GM13977 (cell line): ENCODE data around the gene CLTC.
A peak's percentile ranks its signal among the peaks of the same experiment; 100 is the strongest.

Source experiments
- DNase-seq: peaks from one replicate; pipeline ENCODE4 v3.0.0; 2012; ENCODE audit warnings: low spot score
- in situ Hi-C: fragments of 300-500 bp; cut with MboI; formaldehyde crosslinking; loops from one replicate; pipeline ENCODE4 v1.12.0; 2022; ENCODE audit warnings: low sequenced_read_pairs, low pct_unique_long_range_greater_than_20kb, mixed read lengths, inconsistent platforms; ENCODE audit not compliant: unreplicated experiment
- TF ChIP-seq, protein P1 (sequence below): IDR thresholded peaks from 2 replicates; pipeline ENCODE4 v1.5.1; 2012; ENCODE audit warnings: mild to moderate bottlenecking, control low read depth; ENCODE audit not compliant: insufficient read depth; ENCODE audit errors: extremely low read depth, missing control alignments

The CLTC gene

DNA sequence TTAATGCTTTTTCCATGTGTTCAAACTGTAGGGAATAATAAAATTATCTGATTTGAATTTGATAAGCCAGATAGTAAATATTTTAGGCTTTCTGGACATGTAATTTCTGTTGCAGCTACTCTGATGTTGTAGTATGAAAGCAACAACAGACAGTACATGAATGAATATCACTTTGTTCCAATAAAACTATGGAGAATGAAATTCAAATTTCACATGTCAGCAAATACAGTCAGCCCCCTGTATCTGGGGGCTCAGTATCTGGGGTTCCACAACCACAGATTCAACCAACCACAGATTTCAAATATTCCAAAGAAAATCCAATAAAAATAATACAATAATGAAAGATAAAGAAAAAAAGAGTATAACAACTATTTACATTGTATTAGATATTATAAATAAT, 8.2 kb upstream of the CLTC start:
- DNase-seq = no peak
- TF ChIP-seq, protein P1, sequence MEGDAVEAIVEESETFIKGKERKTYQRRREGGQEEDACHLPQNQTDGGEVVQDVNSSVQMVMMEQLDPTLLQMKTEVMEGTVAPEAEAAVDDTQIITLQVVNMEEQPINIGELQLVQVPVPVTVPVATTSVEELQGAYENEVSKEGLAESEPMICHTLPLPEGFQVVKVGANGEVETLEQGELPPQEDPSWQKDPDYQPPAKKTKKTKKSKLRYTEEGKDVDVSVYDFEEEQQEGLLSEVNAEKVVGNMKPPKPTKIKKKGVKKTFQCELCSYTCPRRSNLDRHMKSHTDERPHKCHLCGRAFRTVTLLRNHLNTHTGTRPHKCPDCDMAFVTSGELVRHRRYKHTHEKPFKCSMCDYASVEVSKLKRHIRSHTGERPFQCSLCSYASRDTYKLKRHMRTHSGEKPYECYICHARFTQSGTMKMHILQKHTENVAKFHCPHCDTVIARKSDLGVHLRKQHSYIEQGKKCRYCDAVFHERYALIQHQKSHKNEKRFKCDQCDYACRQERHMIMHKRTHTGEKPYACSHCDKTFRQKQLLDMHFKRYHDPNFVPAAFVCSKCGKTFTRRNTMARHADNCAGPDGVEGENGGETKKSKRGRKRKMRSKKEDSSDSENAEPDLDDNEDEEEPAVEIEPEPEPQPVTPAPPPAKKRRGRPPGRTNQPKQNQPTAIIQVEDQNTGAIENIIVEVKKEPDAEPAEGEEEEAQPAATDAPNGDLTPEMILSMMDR = no peak
- in situ Hi-C loops = no loop called here

DNA sequence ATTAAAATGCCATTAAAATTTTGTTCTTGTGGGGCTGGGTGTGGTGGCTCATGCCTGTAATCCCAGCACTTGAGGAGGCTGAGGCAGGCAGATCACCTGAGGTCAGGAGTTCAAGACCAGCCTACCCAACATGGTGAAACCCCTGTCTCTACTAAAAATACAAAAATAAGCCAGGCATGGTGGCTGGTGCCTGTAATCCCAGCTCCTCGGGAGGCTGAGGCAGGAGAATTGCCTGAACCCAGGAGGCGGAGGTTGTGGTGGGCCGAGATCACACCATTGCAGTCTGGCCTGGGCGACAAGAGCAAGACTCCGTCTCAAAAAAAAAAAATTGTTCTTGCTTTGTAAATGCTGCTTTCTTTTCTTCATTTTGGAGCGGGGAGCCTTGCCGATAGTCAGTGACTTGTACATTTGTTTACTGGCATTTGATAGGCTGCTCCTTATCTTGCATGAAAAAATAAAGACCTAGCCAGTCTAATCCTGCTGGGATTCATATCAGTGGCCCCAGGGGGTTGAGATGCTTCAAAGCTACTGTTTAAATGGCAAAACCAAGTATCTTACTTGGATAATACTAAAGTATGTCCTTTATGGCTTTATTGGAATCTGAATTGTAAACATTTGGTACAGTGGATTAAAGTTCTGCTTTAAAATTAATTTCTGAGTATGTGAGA, 3.3 kb upstream of the CLTC start:
- in situ Hi-C loops = no loop called here

DNA sequence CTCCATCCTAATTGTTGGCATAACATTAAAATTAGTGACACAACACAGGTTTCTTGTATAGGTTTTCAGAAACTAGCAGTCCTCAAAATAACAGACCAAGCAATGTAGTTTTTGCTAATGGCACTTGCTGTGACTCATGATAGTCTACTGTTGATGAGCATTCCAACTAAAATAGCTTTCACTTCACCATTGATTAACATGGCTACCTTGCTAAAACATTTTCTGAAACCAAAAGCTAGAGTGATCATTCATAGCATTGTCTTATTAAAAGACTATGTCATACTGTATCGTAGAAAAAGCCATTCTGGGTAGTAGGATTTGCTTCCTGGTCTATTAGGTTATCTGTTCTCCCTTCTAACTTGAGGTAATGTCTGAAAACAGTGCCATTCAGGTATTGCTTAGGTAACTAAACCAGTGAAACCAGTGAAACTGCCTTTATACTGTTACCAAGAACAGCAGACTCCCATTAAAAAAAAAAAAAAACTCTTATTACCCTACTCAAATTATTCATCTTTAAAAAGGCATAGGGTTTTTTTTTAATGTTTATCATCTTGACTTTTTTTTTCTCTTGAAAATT, 2.5 kb upstream of the CLTC start:
- in situ Hi-C loops = no loop called here
- TF ChIP-seq, protein P1 = no peak

More for the DNA sequence above, 3.3 kb upstream of the CLTC start:
- TF ChIP-seq, protein P1 = no peak
- no peak for DNase-seq

DNA sequence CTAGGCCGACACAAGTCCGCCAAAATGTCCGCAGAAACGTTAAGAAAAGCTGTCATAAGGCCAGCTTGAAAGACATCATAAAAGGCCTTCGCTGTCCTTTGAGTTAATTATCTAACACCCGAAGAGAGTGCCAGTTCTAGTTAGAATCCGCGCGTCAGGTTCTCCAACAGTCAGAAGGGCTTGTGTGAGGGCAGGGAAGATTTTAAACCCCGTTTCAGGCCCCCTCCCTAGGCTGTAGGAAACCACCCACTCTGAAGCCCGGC, 729 bp upstream of the CLTC start:
- no peak for DNase-seq
- in situ Hi-C loops = no loop called here
- TF ChIP-seq, protein P1 = no peak

More for the DNA sequence above, 2.5 kb upstream of the CLTC start:
- peak; percentile 9 for DNase-seq

DNA sequence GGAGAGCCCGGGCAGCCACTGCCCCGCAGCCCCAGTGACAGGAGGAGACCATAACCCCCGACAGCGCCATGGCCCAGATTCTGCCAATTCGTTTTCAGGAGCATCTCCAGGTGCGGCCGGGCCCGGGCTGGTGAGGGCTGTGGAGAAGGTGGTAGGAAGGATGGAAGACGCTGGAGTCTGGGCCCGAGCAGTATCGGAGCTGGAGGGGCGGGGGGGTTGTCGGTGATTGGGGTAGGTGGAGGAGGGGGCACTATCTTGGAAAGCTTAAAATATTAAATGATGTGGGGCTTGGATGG, 317 bp downstream of the CLTC start:
- in situ Hi-C loops = no loop called here
- TF ChIP-seq, protein P1 = no peak
- no peak for DNase-seq

DNA sequence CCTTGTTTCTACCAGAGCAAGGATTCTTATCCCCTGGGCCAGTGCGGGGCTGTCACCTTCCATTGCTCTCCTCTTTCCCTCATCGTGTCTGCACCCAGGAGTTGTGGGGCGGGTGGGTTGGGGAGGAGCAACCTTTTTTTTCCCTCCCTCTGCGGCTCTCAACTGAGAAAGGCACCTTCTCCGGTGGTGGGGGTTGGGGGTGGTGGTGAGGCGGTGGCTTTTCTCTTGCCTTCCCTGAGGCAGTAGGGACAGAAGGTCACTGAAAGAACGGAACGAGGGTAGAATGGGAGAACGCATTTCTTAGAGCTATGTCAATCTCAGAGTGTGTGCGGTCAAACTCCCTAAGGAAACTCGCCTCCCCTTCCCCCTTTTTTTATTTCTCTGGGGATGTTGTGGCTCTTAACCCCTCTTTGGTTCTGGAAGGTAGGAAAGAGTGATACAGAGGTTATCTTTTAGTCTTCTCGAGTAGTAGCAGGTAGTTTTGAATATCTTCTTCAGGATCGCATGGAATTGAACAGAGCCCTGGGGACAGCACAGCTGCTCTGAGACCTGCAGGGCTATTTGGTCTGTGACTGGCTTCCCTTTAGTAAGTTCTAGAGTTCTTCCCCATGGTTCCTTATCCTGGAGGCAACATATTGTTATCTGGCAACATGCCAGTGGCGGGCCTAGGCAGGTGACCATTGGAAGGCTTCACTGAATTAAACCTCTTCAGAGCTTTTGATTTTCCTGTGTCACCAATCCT, 994 bp downstream of the CLTC start:
- TF ChIP-seq, protein P1 = no peak
- peak; percentile 47 for DNase-seq
- in situ Hi-C loops = no loop called here
